Panc1 (cell line): ENCODE results near the gene FAAP100.

Experiments
- POLR2AphosphoS5 ChIP-seq: IDR thresholded peaks from 2 replicates; pipeline ENCODE4 v1.6.1; 2012; ENCODE audit warnings: mild to moderate bottlenecking, low read depth, low read length, moderate library complexity
- SIN3A ChIP-seq: IDR thresholded peaks from 2 replicates; pipeline ENCODE4 v1.6.1; 2012; ENCODE audit warnings: low read depth, mild to moderate bottlenecking, low read length, moderate library complexity, borderline replicate concordance; ENCODE audit not compliant: insufficient read depth
- TF ChIP-seq, protein P1 (sequence below), 2 experiments: IDR thresholded peaks; 2 replicates each; pipeline ENCODE4 v1.6.1; 2011 to 2012; ENCODE audit warnings: low read depth in 2 of 2, control low read depth in 1 of 2, low read length in 1 of 2, mild to moderate bottlenecking in 1 of 2, moderate library complexity in 1 of 2; ENCODE audit not compliant: insufficient read depth in 1 of 2
- TF ChIP-seq, protein P2 (sequence below): fragments of 450-650 bp; IDR thresholded peaks from 2 replicates; pipeline ENCODE4 v1.5.1; 2017; ENCODE audit warnings: mild to moderate bottlenecking

DNA sequence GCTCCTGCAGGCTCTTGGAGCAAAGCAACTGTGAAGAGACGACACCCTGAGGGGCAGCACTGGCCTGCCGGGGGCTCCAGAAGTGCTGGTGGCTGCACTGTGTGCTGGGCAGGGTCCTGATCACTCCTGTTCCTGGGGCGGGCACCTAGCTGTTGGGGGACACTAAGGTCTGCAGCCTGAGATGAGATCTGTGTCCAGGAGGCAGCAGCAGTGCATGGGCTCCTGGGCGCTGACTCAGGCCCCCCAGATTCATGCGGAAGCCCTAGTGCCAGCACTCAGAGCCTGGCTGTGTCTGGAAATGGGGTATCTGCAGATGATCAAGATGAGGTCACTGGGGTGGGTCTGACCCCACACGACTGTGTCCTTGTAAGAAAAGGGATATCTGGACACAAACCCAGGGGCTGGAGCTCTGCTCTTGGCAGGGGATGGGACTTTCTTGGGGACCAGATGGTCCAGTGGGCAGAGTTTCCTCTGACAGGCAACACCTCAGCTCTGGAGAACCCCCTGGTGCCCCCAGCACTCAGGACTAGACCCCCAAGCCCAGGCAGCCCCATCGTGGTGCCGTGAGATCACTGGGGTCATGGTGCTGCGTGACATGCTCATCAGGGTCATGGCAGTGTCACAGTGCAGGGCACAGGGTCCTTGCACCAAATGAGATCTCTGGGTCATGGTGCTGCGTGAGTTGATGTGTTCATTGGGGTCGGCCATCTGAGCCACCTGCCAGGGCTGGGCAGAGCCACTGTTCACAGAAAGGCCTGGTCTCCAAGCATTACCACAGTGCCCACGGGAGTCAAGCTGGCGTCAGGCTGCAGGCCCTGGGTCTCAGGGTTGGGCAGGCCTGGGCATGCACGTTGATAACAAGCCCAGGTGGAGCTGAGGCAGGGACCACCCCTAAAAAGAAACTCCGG, 9.5 kb downstream of the FAAP100 start:
- TF ChIP-seq, protein P1, sequence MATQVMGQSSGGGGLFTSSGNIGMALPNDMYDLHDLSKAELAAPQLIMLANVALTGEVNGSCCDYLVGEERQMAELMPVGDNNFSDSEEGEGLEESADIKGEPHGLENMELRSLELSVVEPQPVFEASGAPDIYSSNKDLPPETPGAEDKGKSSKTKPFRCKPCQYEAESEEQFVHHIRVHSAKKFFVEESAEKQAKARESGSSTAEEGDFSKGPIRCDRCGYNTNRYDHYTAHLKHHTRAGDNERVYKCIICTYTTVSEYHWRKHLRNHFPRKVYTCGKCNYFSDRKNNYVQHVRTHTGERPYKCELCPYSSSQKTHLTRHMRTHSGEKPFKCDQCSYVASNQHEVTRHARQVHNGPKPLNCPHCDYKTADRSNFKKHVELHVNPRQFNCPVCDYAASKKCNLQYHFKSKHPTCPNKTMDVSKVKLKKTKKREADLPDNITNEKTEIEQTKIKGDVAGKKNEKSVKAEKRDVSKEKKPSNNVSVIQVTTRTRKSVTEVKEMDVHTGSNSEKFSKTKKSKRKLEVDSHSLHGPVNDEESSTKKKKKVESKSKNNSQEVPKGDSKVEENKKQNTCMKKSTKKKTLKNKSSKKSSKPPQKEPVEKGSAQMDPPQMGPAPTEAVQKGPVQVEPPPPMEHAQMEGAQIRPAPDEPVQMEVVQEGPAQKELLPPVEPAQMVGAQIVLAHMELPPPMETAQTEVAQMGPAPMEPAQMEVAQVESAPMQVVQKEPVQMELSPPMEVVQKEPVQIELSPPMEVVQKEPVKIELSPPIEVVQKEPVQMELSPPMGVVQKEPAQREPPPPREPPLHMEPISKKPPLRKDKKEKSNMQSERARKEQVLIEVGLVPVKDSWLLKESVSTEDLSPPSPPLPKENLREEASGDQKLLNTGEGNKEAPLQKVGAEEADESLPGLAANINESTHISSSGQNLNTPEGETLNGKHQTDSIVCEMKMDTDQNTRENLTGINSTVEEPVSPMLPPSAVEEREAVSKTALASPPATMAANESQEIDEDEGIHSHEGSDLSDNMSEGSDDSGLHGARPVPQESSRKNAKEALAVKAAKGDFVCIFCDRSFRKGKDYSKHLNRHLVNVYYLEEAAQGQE (IDR thresholded peaks at IDR 0.05; ENCODE audit: insufficient read depth in 1 of 2, low read depth in 2 of 2, low read length in 1 of 2), result no peak
- TF ChIP-seq POLR2AphosphoS5 (peak; percentile 82), SIN3A (no peak)
- TF ChIP-seq, protein P2, sequence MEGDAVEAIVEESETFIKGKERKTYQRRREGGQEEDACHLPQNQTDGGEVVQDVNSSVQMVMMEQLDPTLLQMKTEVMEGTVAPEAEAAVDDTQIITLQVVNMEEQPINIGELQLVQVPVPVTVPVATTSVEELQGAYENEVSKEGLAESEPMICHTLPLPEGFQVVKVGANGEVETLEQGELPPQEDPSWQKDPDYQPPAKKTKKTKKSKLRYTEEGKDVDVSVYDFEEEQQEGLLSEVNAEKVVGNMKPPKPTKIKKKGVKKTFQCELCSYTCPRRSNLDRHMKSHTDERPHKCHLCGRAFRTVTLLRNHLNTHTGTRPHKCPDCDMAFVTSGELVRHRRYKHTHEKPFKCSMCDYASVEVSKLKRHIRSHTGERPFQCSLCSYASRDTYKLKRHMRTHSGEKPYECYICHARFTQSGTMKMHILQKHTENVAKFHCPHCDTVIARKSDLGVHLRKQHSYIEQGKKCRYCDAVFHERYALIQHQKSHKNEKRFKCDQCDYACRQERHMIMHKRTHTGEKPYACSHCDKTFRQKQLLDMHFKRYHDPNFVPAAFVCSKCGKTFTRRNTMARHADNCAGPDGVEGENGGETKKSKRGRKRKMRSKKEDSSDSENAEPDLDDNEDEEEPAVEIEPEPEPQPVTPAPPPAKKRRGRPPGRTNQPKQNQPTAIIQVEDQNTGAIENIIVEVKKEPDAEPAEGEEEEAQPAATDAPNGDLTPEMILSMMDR, result no peak
